ENCODE measurements around the gene ZNF398. TPM values are rescaled to one million over a fixed set of nuclear protein-coding genes. Genes with fewer than 3 reads are reported as not detected.

ZNF398 gene
- total and polyA plus RNA-seq, 10 of the 15 experiments (the other 5 are each of a cell fraction or from before 2014, with no cell fraction given), result 2.3 to 15.3 (median 10.0) TPM

GRCh38 chr7:149205690-149206381 is 58.6 kb downstream of the ZNF398 start:
- Histone ChIP-seq H4K20me1 (ENCODE audit: control insufficient read depth, insufficient read depth) (no peaks in the 10 kb centered on the region), H3K27me3 (replicated peaks in 1 of 2; ENCODE audit: control insufficient read depth in 2 of 2, insufficient read depth in 2 of 2, low read length in 1 of 2) (no peaks in the 10 kb centered on the region), H3K4me3 (no peak overlapping the region), H3K4me2 (ENCODE audit: control insufficient read depth, insufficient read depth) (no peak overlapping the region), H3K79me2 (ENCODE audit: control insufficient read depth, insufficient read depth, low read length) (peaks cover 4% of the 10 kb centered on the region), H3K9ac (ENCODE audit: control insufficient read depth, insufficient read depth, low read length) (no peak overlapping the region), H3K9me3 (replicated peaks; ENCODE audit: control insufficient read depth, insufficient read depth, low read length) (no peaks in the 10 kb centered on the region), H3K36me3 (ENCODE audit: control insufficient read depth in 2 of 2, insufficient read depth in 2 of 2, low read length in 1 of 2) (peaks cover 21 to 30% of the 10 kb centered on the region in 2 experiments; a peak in 3 of 4 replicates), H3K27ac (ENCODE audit: control insufficient read depth, insufficient read depth) (no peak overlapping the region), H2AFZ (ENCODE audit: control insufficient read depth, low read depth, low read length) (no peak overlapping the region), H3K4me1 (ENCODE audit: control insufficient read depth, insufficient read depth, low read length) (no peaks in the 10 kb centered on the region)
- intact Hi-C loops (cut with micrococcal nuclease; ENCODE audit: unreplicated experiment), result no loop called here
- no peak for FAIRE-seq
- DNase-seq (ENCODE audit: low read depth, low spot score), result no peak
- no peak for ATAC-seq
- TF ChIP-seq FOS (IDR thresholded peaks at IDR 0.05; ENCODE audit: borderline replicate concordance, extremely low read depth, insufficient read length) (no peak), LARP7 (IDR thresholded peaks at IDR 0.05) (no peak), STAT1 (conservative IDR thresholded peaks at IDR 0.05) (no peak), RELB (IDR thresholded peaks at IDR 0.05; ENCODE audit: low read depth) (no peak), MYB (IDR thresholded peaks at IDR 0.05; ENCODE audit: borderline replicate concordance, low read depth, low read length) (no peak), NFYA (IDR thresholded peaks at IDR 0.05; ENCODE audit: borderline replicate concordance, low read depth, low read length) (no peak), POLR2AphosphoS2 (IDR thresholded peaks at IDR 0.05; ENCODE audit: low read depth, low read length) (no peak), ZNF622 (IDR thresholded peaks at IDR 0.05) (no peak), SMARCA5 (IDR thresholded peaks at IDR 0.05) (no peak), SPI1 (IDR thresholded peaks at IDR 0.05; ENCODE audit: borderline replicate concordance, insufficient read depth, low read depth, low read length) (no peak), HSF1 (IDR thresholded peaks at IDR 0.05; ENCODE audit: low read depth, low read length) (no peak), NBN (IDR thresholded peaks at IDR 0.05) (no peak), TCF7 (IDR thresholded peaks at IDR 0.05; ENCODE audit: borderline replicate concordance) (no peak), SUZ12 (IDR thresholded peaks at IDR 0.05; ENCODE audit: unreplicated experiment) (no peak), ETV6 (conservative IDR thresholded peaks at IDR 0.05 in 1 of 2, IDR thresholded peaks at IDR 0.05 in 1 of 2; ENCODE audit: borderline replicate concordance in 1 of 2, low read depth in 1 of 2) (no peak), ZNF384 (IDR thresholded peaks at IDR 0.05; ENCODE audit: borderline replicate concordance, low read depth, low read length) (no peak)
- TF ChIP-seq, protein P1, sequence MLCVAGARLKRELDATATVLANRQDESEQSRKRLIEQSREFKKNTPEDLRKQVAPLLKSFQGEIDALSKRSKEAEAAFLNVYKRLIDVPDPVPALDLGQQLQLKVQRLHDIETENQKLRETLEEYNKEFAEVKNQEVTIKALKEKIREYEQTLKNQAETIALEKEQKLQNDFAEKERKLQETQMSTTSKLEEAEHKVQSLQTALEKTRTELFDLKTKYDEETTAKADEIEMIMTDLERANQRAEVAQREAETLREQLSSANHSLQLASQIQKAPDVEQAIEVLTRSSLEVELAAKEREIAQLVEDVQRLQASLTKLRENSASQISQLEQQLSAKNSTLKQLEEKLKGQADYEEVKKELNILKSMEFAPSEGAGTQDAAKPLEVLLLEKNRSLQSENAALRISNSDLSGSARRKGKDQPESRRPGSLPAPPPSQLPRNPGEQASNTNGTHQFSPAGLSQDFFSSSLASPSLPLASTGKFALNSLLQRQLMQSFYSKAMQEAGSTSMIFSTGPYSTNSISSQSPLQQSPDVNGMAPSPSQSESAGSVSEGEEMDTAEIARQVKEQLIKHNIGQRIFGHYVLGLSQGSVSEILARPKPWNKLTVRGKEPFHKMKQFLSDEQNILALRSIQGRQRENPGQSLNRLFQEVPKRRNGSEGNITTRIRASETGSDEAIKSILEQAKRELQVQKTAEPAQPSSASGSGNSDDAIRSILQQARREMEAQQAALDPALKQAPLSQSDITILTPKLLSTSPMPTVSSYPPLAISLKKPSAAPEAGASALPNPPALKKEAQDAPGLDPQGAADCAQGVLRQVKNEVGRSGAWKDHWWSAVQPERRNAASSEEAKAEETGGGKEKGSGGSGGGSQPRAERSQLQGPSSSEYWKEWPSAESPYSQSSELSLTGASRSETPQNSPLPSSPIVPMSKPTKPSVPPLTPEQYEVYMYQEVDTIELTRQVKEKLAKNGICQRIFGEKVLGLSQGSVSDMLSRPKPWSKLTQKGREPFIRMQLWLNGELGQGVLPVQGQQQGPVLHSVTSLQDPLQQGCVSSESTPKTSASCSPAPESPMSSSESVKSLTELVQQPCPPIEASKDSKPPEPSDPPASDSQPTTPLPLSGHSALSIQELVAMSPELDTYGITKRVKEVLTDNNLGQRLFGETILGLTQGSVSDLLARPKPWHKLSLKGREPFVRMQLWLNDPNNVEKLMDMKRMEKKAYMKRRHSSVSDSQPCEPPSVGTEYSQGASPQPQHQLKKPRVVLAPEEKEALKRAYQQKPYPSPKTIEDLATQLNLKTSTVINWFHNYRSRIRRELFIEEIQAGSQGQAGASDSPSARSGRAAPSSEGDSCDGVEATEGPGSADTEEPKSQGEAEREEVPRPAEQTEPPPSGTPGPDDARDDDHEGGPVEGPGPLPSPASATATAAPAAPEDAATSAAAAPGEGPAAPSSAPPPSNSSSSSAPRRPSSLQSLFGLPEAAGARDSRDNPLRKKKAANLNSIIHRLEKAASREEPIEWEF (IDR thresholded peaks at IDR 0.05; ENCODE audit: insufficient replicate concordance, low read depth, low read length), result no peak
- SMC1A ChIA-PET (ENCODE audit: uncharacterized antibody, unreplicated experiment), result no interaction called here
- BruUV-seq (replicated peaks), result TSS peak; percentile 6
- RAD21 ChIA-PET (ENCODE audit: unreplicated experiment), result no interaction called here
- in situ Hi-C loops (cut with MboI), result no loop called here
- WGBS (ENCODE audit: insufficient coverage, insufficient replicate concordance, low lambda C conversion rate, missing lambda C conversion rate), result 91% methylated on average over 18 of the region's 18 CpGs
- CTCF ChIA-PET, result no interaction called here
- POLR2A ChIA-PET, result no interaction called here
